GM18867 (cell line): ENCODE data around the gene PTPRN2.
"Not testable (repeated sequence)": the region's sequence is repeated elsewhere in the genome, so short reads cannot be mapped to it uniquely, and the experiment has no call there.

ENCODE experiments used
- ATAC-seq: cut with Tn5 transposase; IDR thresholded peaks from one replicate; pipeline ENCODE4 v1.9.1; 2021; ENCODE audit warnings: mild to moderate bottlenecking, moderate library complexity; ENCODE audit not compliant: unreplicated experiment

The PTPRN2 gene

DNA sequence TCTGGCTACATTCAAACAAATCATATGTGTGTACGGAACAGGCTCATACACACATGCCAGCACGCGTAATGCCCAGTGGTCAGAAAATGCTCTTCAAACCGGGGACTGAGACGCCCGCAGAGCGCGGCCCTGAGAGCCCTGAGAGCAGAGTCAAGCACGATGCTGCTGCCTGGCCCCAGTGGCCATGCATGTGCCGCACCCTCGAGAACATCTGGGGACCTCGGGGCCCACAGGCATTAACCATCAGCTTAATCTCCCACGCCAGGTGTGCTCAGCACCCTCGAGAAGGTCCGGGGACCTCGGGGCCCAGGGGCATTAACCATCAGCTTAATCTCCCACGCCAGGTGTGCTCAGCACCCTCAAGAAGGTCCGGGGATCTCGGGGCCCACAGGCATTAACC, 163.1 kb downstream of the PTPRN2 start:
- ATAC-seq, result no peak

DNA sequence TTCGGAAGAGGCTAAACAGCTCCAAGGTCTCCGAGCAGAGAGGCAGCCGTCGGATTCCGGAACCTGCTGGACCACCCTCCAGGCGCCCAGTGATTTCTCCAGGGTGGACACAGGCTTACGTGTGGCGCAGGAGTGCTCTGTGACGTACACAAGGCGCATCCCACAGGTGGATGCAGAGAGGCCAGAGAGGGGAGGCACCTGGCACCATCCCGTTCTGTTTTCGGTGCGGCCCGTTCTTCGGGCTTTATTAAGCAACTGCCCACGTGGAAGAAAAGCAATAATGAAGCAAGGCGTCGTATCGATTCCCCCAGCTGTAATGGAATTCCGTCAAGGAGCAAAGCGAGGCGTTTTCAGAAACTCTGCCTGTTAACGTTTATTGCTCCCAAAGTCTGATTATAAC, 163.6 kb downstream of the PTPRN2 start:
- no peak for ATAC-seq

GRCh38 chr7:158422887-158423560, 164.6 kb downstream of the PTPRN2 start:
- ATAC-seq, result no peak

DNA sequence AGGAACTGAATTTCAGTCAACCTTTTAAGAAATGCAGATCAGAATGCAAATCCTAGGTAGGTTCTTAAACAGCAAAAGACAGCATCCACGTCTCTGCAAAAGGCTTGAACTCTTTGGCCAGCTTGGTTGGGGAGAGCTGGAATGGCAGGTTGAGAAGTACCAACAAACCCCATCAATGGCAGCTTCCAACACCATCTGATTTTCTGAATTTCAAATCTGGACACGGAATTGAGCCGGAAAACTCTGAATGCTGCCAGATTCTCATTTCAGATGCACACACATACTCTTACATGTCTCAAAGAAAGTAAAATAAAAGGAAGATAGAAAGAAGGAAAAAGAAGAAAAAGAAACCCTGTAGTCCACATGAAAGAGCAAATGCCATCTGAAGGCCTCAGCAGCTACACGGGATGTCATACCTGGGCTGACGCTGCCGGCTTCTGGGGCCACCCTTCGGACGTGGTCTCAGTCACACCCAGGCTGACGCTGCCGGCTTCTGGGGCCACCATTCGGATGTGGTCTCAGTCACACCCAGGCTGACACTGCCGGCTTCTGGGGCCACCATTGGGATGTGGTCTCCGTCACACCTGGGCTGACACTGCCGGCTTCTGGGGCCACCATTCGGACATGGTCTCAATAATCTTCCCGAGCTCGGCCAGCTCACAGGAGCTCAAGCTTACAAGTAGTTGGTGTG, 165.3 kb downstream of the PTPRN2 start:
- no peak for ATAC-seq

DNA sequence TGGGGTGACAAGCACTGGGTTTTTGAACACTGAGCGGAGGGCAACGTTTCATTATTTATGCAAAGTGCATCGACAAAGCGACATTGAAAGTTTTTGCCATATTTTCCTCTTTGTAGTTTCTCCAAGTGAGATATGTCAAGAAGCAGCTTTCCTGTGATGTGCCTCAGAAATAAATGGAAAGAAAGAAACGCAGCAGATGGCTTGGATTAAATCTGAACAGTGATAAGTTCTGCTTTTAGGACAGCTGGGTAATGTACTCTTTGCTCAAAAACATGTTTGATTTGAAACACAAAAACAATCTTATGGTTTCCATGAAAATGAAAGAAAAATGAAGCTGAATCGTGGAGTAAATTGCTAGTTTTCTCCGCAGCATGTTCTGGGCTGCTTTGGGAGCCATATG, 166.3 kb downstream of the PTPRN2 start:
- ATAC-seq, result no peak

DNA sequence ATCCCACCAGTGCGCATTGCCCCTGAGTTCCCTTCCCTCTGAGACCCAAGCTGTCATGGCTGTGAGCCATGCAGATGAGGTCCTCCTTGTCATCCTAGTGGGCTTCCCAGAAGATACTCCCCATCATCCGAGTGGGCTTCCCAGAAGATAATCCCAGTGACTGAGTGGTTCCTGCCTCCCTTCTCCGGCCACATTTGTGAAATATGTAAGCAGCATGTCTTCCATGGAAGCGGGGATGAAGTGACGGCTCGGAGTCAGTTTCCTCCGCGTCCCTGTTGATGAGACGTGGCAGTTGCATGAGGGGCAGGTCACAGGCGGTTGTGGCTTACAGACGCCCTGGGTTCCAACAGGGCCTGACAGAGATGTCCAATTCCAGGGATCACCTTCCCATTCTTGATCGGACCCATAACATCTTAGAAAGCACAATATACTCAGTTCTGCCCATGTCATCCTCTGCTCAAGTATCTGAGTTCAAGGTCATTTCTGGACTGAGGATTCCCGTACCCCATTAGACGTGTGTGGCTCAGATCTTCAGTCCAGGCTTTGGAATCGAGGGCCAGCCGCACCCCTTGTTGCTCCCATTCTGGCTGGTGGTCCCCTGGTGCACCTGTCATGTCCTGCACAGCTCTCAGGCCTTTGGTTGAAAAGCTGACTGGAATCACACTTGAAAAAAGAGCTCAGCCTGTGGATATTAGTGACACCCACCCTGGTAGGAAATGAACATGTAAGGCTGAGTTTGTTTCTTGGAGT, 166.9 kb downstream of the PTPRN2 start:
- ATAC-seq, result no peak

- ATAC-seq, result no peak
Measured at GRCh38 chr7:158419238-158419785, 168.3 kb downstream of the PTPRN2 start.

DNA sequence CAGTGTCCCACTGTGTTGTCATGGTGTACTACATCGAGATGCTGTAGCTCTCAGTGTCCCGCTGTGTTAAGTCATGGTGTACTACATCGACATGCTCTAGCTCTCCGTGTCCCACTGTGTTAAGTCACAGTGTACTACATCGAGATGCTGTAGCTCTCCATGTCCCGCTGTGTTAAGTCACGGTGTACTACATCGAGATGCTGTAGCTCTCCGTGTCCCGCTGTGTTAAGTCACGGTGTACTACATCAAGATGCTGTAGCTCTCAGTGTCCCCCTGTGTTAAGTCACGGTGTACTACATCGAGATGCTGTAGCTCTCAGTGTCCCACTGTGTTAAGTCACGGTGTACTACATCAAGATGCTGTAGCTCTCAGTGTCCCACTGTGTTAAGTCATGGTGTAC, 169.2 kb downstream of the PTPRN2 start:
- not testable (repeated sequence) for ATAC-seq

DNA sequence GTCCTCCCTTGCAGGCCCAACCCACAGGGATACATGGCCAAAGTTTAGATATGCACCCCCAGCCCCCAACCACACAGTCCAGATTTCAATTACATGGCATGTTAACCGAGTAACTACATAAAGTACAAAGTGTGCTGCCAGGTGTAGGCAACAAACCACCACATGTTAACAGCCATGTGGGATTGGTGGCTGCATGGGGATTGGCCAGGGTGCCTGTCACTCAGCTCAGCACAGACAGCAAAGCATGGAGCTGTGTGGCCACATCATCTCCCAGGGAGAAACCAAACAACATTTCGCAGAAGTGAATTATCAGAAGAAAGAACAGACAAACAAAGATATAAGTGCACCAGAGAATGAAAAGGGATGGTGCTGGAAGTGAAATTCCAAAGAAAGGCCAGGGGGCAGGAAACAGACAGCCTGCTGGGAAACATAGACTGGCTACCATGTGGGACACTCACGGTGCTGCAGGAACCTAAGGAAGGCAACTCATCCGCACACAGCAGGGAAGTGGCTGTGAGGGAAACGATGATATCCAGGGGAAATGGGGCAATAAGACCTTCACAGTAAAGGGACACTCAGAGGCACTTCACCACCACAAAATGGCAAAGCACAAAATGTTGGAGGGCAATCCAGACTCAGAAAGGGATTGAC, 171.2 kb downstream of the PTPRN2 start:
- ATAC-seq, result no peak

DNA sequence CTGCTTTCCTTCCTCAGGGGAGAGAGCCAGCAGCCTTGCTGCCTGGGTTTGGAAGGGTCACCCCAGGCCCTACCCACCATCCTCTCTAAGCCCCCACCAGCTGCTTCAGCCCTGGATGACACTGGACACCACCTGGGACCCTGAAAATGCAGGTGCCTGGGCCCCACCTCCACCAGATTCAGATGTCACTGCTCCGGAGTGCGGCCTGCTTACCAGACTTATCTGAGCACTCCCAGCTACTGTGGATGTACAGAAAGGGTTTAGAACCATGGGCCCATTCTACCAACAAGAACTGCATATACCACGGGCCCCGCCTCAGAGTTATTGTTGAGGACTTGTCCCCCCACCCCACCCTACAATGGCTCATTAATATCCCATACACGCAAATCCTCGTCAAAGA, 172.3 kb downstream of the PTPRN2 start:
- no peak for ATAC-seq

DNA sequence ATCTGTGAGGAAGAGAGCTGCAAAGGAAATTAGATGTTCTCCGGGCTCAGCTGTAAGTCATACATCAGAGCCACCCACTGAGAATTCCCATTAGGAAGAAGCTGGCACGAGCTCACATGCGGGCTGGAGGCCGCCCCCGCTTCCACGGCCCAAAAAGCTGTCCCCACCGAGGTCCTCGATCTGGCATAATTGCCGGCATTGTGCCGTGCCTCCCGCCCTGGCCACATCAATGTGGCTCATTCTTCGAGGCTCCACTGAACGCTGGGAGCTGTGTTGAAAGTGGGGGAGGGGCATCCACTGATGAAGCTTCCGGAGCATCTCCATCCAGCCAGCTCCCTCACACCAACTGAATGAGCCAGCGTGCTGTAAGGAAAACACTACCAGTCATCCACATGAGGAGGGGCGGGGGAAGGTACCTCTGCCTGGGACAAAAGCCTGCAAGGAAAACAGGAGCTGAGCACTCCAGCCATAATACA, 173.1 kb downstream of the PTPRN2 start:
- no peak for ATAC-seq

DNA sequence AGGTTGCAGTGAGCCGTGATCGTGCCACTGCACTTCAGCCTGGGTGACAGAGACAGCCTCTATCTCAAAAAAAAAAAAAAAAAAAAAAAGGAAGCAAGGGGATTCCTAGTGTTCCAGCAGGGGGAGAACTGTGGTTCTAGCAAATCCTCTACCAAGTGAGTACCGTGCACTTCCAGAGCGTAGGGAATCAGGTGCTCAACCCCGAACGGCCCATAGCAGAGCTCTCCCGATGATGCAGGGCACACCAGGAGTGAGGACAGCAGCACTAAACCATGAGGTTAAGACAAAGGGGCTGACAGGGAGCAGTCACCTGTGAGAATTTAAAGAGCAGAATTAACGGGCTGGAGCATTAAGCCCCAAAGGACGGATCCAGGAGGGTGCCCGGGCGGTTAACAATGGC, 173.6 kb downstream of the PTPRN2 start:
- no peak for ATAC-seq

DNA sequence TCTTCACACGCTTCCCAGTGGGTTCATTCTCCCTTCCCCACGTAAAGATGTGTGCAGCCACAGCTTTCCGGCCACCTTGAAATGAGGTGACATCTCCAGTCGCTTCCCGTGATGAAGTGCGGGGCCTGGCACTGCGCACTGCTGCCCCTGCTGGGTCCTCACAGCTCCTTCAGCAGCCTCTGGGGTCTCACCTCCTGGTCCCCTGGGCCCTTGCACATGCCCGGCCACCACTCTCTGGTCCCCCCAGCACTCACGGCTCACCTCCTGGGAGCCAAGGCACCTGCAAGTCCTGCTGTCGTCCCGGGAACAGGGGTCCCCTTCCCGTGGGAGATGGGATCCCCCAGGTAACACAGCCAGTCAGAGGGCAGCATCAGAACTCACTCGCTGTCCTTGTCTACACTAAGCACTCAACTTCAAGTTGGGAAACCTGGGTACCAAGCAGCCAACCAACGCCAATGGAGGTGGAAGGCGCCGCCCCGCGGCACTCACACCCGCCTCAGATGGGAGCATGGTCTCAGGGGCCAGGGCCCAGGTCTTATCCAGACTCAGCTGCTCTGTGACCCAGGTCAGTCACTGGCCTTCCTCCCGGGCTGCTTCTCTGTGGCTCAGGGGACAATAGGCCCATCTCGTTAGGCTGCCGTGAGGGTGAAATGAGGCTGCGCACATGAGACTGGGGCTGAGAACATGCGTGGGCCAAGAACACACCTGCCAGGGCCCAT, 176.2 kb downstream of the PTPRN2 start:
- ATAC-seq, result no peak

GRCh38 chr7:158410720-158411119, 176.9 kb downstream of the PTPRN2 start:
- ATAC-seq, result no peak

GRCh38 chr7:158409816-158410330, 177.8 kb downstream of the PTPRN2 start:
- ATAC-seq, result no peak

DNA sequence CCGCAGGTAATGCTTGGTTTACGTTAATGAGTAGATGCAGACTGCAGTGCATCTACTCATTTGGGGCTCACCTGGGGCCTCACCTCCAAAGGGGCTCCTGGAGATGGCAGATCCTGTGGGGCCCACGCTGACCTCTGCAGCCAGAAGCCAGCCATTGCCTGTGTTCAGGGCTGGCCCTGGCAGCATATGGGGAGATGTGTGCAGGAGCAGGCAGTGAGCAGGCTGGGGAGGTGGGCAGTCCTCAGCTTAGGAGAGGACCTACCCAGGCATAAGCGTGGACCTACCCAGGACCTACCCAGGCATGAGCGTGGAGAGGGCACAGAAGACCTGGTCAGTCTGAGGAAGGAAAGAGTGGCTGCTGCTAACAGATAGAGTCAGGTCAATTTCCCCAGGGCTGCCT, 178.5 kb downstream of the PTPRN2 start:
- ATAC-seq, result no peak

DNA sequence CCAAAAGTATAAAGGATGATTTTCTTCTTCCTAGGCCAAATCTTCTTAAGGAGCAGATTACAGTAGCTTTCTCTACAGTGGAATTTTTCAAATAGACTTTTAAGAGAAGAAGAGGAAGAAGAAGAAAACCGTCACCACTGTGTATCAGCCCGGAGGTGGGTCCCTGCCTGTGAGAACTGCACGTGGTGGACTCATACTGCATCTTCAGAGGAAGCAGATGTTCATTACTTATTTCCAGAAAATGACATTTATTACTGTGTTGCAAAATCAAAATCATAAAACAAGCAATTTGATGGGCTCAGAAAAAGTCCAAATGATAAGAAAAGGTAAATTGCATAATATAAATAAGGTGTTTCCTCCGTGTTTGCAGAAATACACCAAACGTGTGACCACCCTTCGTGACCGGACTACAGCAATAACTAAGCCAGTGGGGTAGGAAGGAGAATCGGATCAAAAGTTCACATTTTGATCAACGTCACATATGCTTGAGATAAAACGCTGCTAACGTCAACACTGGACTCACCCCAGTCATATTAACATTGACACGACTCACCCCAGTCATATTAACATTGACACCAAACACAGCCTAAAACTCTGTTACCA, 179.2 kb downstream of the PTPRN2 start:
- ATAC-seq, result no peak

- ATAC-seq, result no peak
Measured at GRCh38 chr7:158407581-158408317, 179.9 kb downstream of the PTPRN2 start.

- ATAC-seq, result no peak
Measured at GRCh38 chr7:158406801-158407200, 180.8 kb downstream of the PTPRN2 start.
